K562 (cell line): ENCODE results near the gene EIF2S3. TPM values are rescaled to one million over a fixed set of nuclear protein-coding genes. Genes with fewer than 3 reads are reported as not detected.

ENCODE experiments used
- TCF7L2 ChIP-seq: fragments of 150-350 bp; IDR thresholded peaks from 2 replicates; pipeline ENCODE4 v1.6.1; 2016; ENCODE audit warnings: low read depth, mild to moderate bottlenecking, low read length, moderate library complexity
- polyA plus RNA-seq, 8 experiments: library from polyadenylated mRNA; depleted of rRNA in 4 of 8; stranded (reverse) in 5 of 8; unstranded in 3 of 8; fragments of >200 nt; fragmentation: Nextera tagmentation in 2 of 8; fragmentation: Illumina TruSeq in 1 of 8; extraction: Ambion mirVana in 2 of 8; extraction: Trizol in 1 of 8; gene quantifications; 2 replicates each; pipeline versions ENCODE4 v1.2.1 to v1.2.3, GENCODE V29; 2011 to 2014; ENCODE audit warnings: inconsistent platforms in 1 of 8, missing spikeins in 1 of 8
- total RNA-seq, 7 experiments: library from RNA; depleted of rRNA in 6 of 7; stranded (reverse); fragments of >200 nt in 6 of 7; fragmentation: Illumina TruSeq in 2 of 7; extraction: Trizol in 2 of 7; gene quantifications; 2 replicates each; pipeline versions ENCODE4 v1.2.1 to v1.2.3, GENCODE V29; 2011 to 2021; ENCODE audit warnings: low replicate concordance in 1 of 7
- TF ChIP-seq, protein P1 (sequence below), 2 experiments: fragments of 150-350 bp in 1 of 2; IDR thresholded peaks; 2 replicates each; pipeline ENCODE4 v1.6.1; 2012 to 2016; ENCODE audit warnings: low read depth in 2 of 2, low read length in 2 of 2, mild to moderate bottlenecking in 1 of 2, moderate library complexity in 1 of 2
- TF ChIP-seq, protein P2 (sequence below): fragments of 250-450 bp; sonication (Bioruptor Pico); IDR thresholded peaks from 2 replicates; pipeline ENCODE4 v1.4.0; 2020
- TF ChIP-seq, protein P3 (sequence below): IDR thresholded peaks from 2 replicates; pipeline ENCODE4 v1.6.1; 2011; ENCODE audit warnings: borderline replicate concordance, low read depth, mild to moderate bottlenecking, moderate library complexity, low read length; ENCODE audit not compliant: insufficient read depth, poor library complexity, severe bottlenecking
- TF ChIP-seq, protein P4 (sequence below): fragments of 250-450 bp; sonication (Bioruptor Pico); IDR thresholded peaks from 2 replicates; pipeline ENCODE4 v1.4.0; 2020

Gene EIF2S3
- total and polyA plus RNA-seq, 9 of the 15 experiments (the other 6 are each of a cell fraction or from before 2014, with no cell fraction given): 148 to 439 (median 275) TPM

DNA sequence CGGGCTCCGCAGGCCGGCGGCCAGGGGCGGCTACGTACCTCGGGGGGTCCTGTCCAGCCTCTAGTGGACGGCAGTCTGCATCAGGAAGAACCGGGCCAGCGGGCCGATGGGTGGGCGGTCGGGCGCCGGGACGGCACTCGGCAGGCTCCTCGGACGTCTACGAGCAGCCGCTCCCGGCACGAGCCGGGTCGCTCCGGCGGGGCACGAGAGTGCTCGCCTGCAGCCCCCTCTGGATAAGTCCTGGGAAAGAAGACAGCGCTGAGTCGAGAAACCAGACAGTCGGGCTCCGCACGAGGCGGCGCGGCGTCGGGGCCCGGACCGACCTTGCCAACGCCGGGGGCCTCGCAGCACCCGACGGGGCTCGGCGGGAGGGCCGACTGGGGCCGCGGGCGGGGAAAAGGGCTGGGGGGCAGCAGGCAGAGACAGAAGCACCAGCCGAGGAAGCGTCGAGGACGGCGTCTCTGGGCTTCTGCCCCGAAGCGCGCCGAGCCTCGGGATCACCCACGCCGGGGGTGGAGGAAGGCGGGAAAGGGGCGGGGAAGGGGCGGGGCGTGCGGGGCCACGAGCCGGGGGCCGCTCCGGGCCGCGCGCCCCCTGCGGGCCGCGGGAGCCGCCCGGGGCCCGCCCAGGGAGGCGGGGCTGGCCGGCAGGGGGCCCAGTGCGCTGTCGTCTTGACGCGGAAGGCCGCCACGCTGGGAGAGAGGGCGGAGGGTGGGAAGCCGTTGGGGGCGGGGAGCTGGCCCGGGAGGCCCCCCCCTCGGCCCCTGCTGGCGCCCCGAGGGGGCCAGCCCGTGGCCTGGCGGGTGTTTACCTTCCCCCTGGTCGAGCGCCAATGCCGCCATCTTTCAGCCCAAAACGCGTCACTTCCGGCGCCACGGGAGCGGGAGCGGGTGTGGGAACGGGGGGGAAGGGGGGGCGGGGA, 29.7 kb upstream of the EIF2S3 start (continued):
- TF ChIP-seq, protein P1, sequence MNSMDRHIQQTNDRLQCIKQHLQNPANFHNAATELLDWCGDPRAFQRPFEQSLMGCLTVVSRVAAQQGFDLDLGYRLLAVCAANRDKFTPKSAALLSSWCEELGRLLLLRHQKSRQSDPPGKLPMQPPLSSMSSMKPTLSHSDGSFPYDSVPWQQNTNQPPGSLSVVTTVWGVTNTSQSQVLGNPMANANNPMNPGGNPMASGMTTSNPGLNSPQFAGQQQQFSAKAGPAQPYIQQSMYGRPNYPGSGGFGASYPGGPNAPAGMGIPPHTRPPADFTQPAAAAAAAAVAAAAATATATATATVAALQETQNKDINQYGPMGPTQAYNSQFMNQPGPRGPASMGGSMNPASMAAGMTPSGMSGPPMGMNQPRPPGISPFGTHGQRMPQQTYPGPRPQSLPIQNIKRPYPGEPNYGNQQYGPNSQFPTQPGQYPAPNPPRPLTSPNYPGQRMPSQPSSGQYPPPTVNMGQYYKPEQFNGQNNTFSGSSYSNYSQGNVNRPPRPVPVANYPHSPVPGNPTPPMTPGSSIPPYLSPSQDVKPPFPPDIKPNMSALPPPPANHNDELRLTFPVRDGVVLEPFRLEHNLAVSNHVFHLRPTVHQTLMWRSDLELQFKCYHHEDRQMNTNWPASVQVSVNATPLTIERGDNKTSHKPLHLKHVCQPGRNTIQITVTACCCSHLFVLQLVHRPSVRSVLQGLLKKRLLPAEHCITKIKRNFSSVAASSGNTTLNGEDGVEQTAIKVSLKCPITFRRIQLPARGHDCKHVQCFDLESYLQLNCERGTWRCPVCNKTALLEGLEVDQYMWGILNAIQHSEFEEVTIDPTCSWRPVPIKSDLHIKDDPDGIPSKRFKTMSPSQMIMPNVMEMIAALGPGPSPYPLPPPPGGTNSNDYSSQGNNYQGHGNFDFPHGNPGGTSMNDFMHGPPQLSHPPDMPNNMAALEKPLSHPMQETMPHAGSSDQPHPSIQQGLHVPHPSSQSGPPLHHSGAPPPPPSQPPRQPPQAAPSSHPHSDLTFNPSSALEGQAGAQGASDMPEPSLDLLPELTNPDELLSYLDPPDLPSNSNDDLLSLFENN (IDR thresholded peaks at IDR 0.05; ENCODE audit: low read depth in 2 of 2, low read length in 2 of 2): no peak
- TF ChIP-seq, protein P2, sequence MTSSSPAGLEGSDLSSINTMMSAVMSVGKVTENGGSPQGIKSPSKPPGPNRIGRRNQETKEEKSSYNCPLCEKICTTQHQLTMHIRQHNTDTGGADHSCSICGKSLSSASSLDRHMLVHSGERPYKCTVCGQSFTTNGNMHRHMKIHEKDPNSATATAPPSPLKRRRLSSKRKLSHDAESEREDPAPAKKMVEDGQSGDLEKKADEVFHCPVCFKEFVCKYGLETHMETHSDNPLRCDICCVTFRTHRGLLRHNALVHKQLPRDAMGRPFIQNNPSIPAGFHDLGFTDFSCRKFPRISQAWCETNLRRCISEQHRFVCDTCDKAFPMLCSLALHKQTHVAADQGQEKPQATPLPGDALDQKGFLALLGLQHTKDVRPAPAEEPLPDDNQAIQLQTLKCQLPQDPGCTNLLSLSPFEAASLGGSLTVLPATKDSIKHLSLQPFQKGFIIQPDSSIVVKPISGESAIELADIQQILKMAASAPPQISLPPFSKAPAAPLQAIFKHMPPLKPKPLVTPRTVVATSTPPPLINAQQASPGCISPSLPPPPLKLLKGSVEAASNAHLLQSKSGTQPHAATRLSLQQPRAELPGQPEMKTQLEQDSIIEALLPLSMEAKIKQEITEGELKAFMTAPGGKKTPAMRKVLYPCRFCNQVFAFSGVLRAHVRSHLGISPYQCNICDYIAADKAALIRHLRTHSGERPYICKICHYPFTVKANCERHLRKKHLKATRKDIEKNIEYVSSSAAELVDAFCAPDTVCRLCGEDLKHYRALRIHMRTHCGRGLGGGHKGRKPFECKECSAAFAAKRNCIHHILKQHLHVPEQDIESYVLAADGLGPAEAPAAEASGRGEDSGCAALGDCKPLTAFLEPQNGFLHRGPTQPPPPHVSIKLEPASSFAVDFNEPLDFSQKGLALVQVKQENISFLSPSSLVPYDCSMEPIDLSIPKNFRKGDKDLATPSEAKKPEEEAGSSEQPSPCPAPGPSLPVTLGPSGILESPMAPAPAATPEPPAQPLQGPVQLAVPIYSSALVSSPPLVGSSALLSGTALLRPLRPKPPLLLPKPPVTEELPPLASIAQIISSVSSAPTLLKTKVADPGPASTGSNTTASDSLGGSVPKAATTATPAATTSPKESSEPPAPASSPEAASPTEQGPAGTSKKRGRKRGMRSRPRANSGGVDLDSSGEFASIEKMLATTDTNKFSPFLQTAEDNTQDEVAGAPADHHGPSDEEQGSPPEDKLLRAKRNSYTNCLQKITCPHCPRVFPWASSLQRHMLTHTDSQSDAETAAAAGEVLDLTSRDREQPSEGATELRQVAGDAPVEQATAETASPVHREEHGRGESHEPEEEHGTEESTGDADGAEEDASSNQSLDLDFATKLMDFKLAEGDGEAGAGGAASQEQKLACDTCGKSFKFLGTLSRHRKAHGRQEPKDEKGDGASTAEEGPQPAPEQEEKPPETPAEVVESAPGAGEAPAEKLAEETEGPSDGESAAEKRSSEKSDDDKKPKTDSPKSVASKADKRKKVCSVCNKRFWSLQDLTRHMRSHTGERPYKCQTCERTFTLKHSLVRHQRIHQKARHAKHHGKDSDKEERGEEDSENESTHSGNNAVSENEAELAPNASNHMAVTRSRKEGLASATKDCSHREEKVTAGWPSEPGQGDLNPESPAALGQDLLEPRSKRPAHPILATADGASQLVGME (CRISPR knock-in tag): no peak
- TF ChIP-seq, protein P3, sequence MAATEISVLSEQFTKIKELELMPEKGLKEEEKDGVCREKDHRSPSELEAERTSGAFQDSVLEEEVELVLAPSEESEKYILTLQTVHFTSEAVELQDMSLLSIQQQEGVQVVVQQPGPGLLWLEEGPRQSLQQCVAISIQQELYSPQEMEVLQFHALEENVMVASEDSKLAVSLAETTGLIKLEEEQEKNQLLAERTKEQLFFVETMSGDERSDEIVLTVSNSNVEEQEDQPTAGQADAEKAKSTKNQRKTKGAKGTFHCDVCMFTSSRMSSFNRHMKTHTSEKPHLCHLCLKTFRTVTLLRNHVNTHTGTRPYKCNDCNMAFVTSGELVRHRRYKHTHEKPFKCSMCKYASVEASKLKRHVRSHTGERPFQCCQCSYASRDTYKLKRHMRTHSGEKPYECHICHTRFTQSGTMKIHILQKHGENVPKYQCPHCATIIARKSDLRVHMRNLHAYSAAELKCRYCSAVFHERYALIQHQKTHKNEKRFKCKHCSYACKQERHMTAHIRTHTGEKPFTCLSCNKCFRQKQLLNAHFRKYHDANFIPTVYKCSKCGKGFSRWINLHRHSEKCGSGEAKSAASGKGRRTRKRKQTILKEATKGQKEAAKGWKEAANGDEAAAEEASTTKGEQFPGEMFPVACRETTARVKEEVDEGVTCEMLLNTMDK: peak; percentile 70
- TF ChIP-seq, protein P4, sequence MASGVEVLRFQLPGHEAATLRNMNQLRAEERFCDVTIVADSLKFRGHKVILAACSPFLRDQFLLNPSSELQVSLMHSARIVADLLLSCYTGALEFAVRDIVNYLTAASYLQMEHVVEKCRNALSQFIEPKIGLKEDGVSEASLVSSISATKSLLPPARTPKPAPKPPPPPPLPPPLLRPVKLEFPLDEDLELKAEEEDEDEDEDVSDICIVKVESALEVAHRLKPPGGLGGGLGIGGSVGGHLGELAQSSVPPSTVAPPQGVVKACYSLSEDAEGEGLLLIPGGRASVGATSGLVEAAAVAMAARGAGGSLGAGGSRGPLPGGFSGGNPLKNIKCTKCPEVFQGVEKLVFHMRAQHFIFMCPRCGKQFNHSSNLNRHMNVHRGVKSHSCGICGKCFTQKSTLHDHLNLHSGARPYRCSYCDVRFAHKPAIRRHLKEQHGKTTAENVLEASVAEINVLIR (CRISPR knock-in tag): no peak
- TF ChIP-seq TCF7L2: no peak
